ENCODE measurements around the gene FCGR2B.
"Not testable (repeated sequence)": the region's sequence is repeated elsewhere in the genome, so short reads cannot be mapped to it uniquely, and the experiment has no call there.

The FCGR2B gene

DNA sequence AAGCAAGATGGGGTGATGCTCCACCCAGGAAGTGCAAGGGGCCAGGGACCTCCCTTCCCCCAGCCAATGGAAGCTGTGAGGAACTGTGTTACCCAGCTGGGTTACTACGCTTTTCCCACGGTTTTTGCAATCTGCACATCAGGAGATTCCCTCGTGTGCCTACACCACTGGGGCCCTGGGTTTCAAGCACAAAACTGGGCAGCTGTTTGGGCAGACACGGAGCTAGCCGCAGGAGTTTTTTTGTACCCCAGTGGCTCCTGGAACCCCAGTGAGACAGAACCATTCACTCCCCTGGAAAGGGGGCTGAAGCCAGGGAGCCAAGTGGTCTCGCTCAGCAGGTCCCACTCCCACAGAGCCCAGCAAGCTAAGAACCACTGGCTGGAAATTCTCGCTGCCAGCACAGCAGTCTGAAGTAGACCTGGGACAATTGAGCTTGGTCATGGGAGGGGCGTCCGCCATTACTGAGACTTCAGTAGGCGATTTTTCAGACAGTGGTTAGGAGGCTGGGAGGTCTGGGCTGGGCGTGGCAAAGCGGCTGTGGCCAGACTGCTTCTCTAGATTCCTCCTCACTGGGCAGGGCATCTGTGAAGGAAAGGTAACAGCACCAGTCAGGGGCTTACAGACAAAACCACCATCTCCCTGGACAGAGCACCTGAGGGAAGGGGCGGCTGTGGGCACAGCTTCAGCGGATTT lies 30.2 kb downstream of the FCGR2B start:
- H3K4me3 ChIP-seq (ENCODE audit: low read length); H3K4me1 ChIP-seq (ENCODE audit: control insufficient read depth, insufficient read depth, low read length); H3K27me3 ChIP-seq (ENCODE audit: control insufficient read depth, insufficient read depth, low read length); H3K9ac ChIP-seq (ENCODE audit: low read length); H3K36me3 ChIP-seq (ENCODE audit: control insufficient read depth, insufficient read depth, low read length); H3K27ac ChIP-seq (ENCODE audit: low read depth, low read length): not testable (repeated sequence)

- H3K27me3 ChIP-seq (ENCODE audit: control insufficient read depth, insufficient read depth, low read length); H3K9ac ChIP-seq (ENCODE audit: low read length); H3K27ac ChIP-seq (ENCODE audit: low read depth, low read length); H3K4me1 ChIP-seq (ENCODE audit: control insufficient read depth, insufficient read depth, low read length); H3K4me3 ChIP-seq (ENCODE audit: low read length); H3K36me3 ChIP-seq (ENCODE audit: control insufficient read depth, insufficient read depth, low read length): not testable (repeated sequence)
Observed at GRCh38 chr1:161698302-161698701, 35.4 kb downstream of the FCGR2B start.

DNA sequence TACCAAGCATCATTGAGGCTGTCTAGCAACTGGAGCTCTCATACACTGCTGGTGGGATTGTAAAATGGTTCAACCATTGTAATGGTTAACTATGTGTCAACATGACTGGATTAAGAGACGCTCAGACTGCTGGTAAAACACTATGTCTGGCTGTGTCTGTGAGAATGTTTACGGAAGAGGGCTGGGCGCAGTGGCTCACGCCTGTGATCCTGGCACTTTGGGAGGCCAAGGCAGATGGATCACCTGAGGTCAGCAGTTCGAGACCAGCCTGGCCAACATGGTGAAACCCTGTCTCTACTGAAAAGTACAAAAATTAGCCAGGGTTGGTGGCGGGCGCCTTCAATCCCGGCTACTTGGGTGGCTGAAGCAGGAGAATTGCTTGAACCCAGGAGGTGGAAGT lies 39.3 kb downstream of the FCGR2B start:
- no peaks in the 10 kb centered on the region for H3K27me3 ChIP-seq (ENCODE audit: control insufficient read depth, insufficient read depth, low read length)

DNA sequence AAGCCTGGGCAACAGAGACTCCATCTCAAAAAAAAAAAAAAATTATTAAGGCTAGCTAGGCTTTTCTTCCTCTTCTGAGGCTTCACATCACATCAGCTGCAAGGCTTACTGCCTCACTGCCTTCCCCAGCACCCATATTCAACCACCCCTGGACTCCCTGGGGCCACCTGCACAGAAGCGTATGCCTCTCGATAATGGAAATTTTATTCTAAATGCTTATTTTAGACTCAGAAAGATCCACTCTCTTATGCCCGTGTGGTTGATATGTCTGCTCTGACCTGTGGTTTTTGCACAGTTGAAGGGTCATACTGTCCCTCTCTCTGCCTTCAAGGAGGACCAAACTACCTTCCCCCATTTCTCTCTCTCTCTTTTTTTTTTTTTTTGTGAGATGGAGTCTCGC lies 42.6 kb downstream of the FCGR2B start:
- no peak overlapping the region for H3K9ac ChIP-seq (ENCODE audit: low read length)
- H3K4me3 ChIP-seq (ENCODE audit: low read length): no peak overlapping the region
- no peaks in the 10 kb centered on the region for H3K4me1 ChIP-seq (ENCODE audit: control insufficient read depth, insufficient read depth, low read length)
- no peaks in the 10 kb centered on the region for H3K27me3 ChIP-seq (ENCODE audit: control insufficient read depth, insufficient read depth, low read length)
- H3K27ac ChIP-seq (ENCODE audit: low read depth, low read length): no peak overlapping the region
- no peaks in the 10 kb centered on the region for H3K36me3 ChIP-seq (ENCODE audit: control insufficient read depth, insufficient read depth, low read length)

More for the DNA sequence above, 39.3 kb downstream of the FCGR2B start:
- no peak overlapping the region for H3K9ac ChIP-seq (ENCODE audit: low read length)
- H3K4me3 ChIP-seq (ENCODE audit: low read length): no peak overlapping the region
- H3K4me1 ChIP-seq (ENCODE audit: control insufficient read depth, insufficient read depth, low read length): no peaks in the 10 kb centered on the region
- H3K36me3 ChIP-seq (ENCODE audit: control insufficient read depth, insufficient read depth, low read length): no peaks in the 10 kb centered on the region
- no peak overlapping the region for H3K27ac ChIP-seq (ENCODE audit: low read depth, low read length)

- Histone ChIP-seq H3K4me3 (ENCODE audit: low read length) (no peak overlapping the region), H3K36me3 (ENCODE audit: control insufficient read depth, insufficient read depth, low read length) (no peaks in the 10 kb centered on the region), H3K27ac (ENCODE audit: low read depth, low read length) (no peak overlapping the region), H3K9ac (ENCODE audit: low read length) (no peak overlapping the region), H3K27me3 (ENCODE audit: control insufficient read depth, insufficient read depth, low read length) (no peaks in the 10 kb centered on the region), H3K4me1 (ENCODE audit: control insufficient read depth, insufficient read depth, low read length) (no peaks in the 10 kb centered on the region)
Observed at GRCh38 chr1:161706113-161706481, 43.2 kb downstream of the FCGR2B start.

GRCh38 chr1:161706482-161707347 lies 43.8 kb downstream of the FCGR2B start, which contains the start of gene FCRLA:
TSS of gene FCRLA (plus strand) at chr1:161707229. CDS start at chr1:161707265, 36 bp downstream.
- Histone ChIP-seq H3K9ac (ENCODE audit: low read length) (no peak within 1 kb of the TSS), H3K27ac (ENCODE audit: low read depth, low read length) (no peak within 1 kb of the TSS), H3K4me1 (ENCODE audit: control insufficient read depth, insufficient read depth, low read length) (no peaks in the 10 kb centered on the region), H3K27me3 (ENCODE audit: control insufficient read depth, insufficient read depth, low read length) (no peaks in the 10 kb centered on the region), H3K36me3 (ENCODE audit: control insufficient read depth, insufficient read depth, low read length) (no peaks in the 10 kb centered on the region), H3K4me3 (ENCODE audit: low read length) (no peak within 1 kb of the TSS)

GRCh38 chr1:161707503-161707902 lies 44.6 kb downstream of the FCGR2B start:
- H3K27me3 ChIP-seq (ENCODE audit: control insufficient read depth, insufficient read depth, low read length): no peaks in the 10 kb centered on the region
- H3K36me3 ChIP-seq (ENCODE audit: control insufficient read depth, insufficient read depth, low read length): no peaks in the 10 kb centered on the region
- no peak overlapping the region for H3K27ac ChIP-seq (ENCODE audit: low read depth, low read length)
- no peak overlapping the region for H3K4me3 ChIP-seq (ENCODE audit: low read length)
- no peak overlapping the region for H3K9ac ChIP-seq (ENCODE audit: low read length)
- H3K4me1 ChIP-seq (ENCODE audit: control insufficient read depth, insufficient read depth, low read length): no peaks in the 10 kb centered on the region

DNA sequence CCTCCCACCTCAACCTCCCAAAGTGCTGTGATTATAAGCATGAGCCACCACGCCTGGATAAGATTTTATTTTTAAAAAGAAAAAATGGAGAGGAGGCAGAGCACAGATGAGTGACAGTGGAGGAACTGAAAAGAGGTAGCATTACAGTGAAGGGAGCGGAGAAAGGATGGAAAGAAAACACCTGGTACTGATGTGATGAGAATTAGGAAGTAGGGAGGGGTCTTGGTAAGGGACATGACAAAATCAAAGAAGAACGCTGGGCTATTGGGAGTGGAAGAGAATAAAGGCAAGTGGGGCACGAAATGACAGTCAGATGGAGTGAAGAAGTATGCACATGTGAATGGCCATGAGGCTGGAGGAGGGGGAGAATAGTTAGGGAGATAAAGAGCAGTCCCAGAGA lies 46.4 kb downstream of the FCGR2B start:
- H3K27me3 ChIP-seq (ENCODE audit: control insufficient read depth, insufficient read depth, low read length): no peaks in the 10 kb centered on the region
- H3K36me3 ChIP-seq (ENCODE audit: control insufficient read depth, insufficient read depth, low read length): no peaks in the 10 kb centered on the region
- no peak overlapping the region for H3K4me3 ChIP-seq (ENCODE audit: low read length)
- no peak overlapping the region for H3K27ac ChIP-seq (ENCODE audit: low read depth, low read length)
- no peak overlapping the region for H3K9ac ChIP-seq (ENCODE audit: low read length)
- no peaks in the 10 kb centered on the region for H3K4me1 ChIP-seq (ENCODE audit: control insufficient read depth, insufficient read depth, low read length)

GRCh38 chr1:161710560-161710959 lies 47.6 kb downstream of the FCGR2B start:
- H3K36me3 ChIP-seq (ENCODE audit: control insufficient read depth, insufficient read depth, low read length): no peaks in the 10 kb centered on the region
- no peak overlapping the region for H3K9ac ChIP-seq (ENCODE audit: low read length)
- no peak overlapping the region for H3K4me3 ChIP-seq (ENCODE audit: low read length)
- H3K4me1 ChIP-seq (ENCODE audit: control insufficient read depth, insufficient read depth, low read length): no peaks in the 10 kb centered on the region
- H3K27me3 ChIP-seq (ENCODE audit: control insufficient read depth, insufficient read depth, low read length): no peaks in the 10 kb centered on the region
- H3K27ac ChIP-seq (ENCODE audit: low read depth, low read length): no peak overlapping the region

GRCh38 chr1:161718559-161719324 lies 55.8 kb downstream of the FCGR2B start:
- Histone ChIP-seq H3K27ac (ENCODE audit: low read depth, low read length) (no peak overlapping the region), H3K4me3 (ENCODE audit: low read length) (no peak overlapping the region), H3K4me1 (ENCODE audit: control insufficient read depth, insufficient read depth, low read length) (no peaks in the 10 kb centered on the region), H3K36me3 (ENCODE audit: control insufficient read depth, insufficient read depth, low read length) (no peaks in the 10 kb centered on the region), H3K9ac (ENCODE audit: low read length) (no peak overlapping the region), H3K27me3 (ENCODE audit: control insufficient read depth, insufficient read depth, low read length) (peaks cover 3% of the 10 kb centered on the region)

- no peak overlapping the region for H3K4me3 ChIP-seq (ENCODE audit: low read length)
- peaks cover 3% of the 10 kb centered on the region for H3K27me3 ChIP-seq (ENCODE audit: control insufficient read depth, insufficient read depth, low read length)
- H3K27ac ChIP-seq (ENCODE audit: low read depth, low read length): no peak overlapping the region
Observed at GRCh38 chr1:161719325-161719611, 56.3 kb downstream of the FCGR2B start.

GRCh38 chr1:161720422-161720821 lies 57.5 kb downstream of the FCGR2B start:
- no peaks in the 10 kb centered on the region for H3K36me3 ChIP-seq (ENCODE audit: control insufficient read depth, insufficient read depth, low read length)
- H3K4me3 ChIP-seq (ENCODE audit: low read length): no peak overlapping the region
- no peaks in the 10 kb centered on the region for H3K4me1 ChIP-seq (ENCODE audit: control insufficient read depth, insufficient read depth, low read length)
- peaks cover 3% of the 10 kb centered on the region for H3K27me3 ChIP-seq (ENCODE audit: control insufficient read depth, insufficient read depth, low read length)
- no peak overlapping the region for H3K27ac ChIP-seq (ENCODE audit: low read depth, low read length)
- H3K9ac ChIP-seq (ENCODE audit: low read length): no peak overlapping the region

More at GRCh38 chr1:161719325-161719611, 56.3 kb downstream of the FCGR2B start:
- no peaks in the 10 kb centered on the region for H3K36me3 ChIP-seq (ENCODE audit: control insufficient read depth, insufficient read depth, low read length)
- H3K9ac ChIP-seq (ENCODE audit: low read length): no peak overlapping the region
- no peaks in the 10 kb centered on the region for H3K4me1 ChIP-seq (ENCODE audit: control insufficient read depth, insufficient read depth, low read length)

Data from rectal smooth muscle tissue (tissue), 1 donor.